H1 (cell line): ENCODE measurements around the gene CRHR1. TPM values are rescaled to one million over a fixed set of nuclear protein-coding genes. Genes with fewer than 3 reads are reported as not detected.

Experiments used
- CTCF ChIA-PET: fragments of 300-600 bp; sonication (Branson Sonifier 250); formaldehyde crosslinking; loops from one replicate; lab custom pipeline; 2021; ENCODE audit not compliant: partially characterized antibody; lab: Charles Lee
- POLR2A ChIA-PET: fragments of 300-600 bp; sonication (Branson Sonifier 250); formaldehyde crosslinking; loops from one replicate; lab custom pipeline; 2021; ENCODE audit warnings: inconsistent platforms; ENCODE audit not compliant: partially characterized antibody; lab: Charles Lee
- DNase-seq, 2 experiments: peaks; one replicate each; pipeline versions ENCODE4 v3.0.0 to v3.0.0-alpha.2; 2010 to 2022; ENCODE audit warnings: low spot score in 2 of 2, low read depth in 1 of 2, mixed read lengths in 1 of 2
- FAIRE-seq: peaks from 2 replicates; lab custom pipeline; 2011; peaks lifted over from hg19 to GRCh38; lab: Jason Lieb, UNC
- H2AFZ ChIP-seq: 2 replicates; pipeline ENCODE4 v1.8.1; 2012; ENCODE audit warnings: low read length, inconsistent platforms
- H2AK5ac ChIP-seq: 2 replicates; pipeline ENCODE4 v1.6.1; 2013; ENCODE audit warnings: low read depth, low read length
- H2BK120ac ChIP-seq: replicated peaks from 2 replicates; pipeline ENCODE3; 2013; ENCODE audit warnings: low read depth, low read length, inconsistent platforms
- H2BK12ac ChIP-seq: 2 replicates; pipeline ENCODE4 v1.6.1; 2013; ENCODE audit warnings: low read depth, low read length
- H2BK15ac ChIP-seq: 2 replicates; pipeline ENCODE4 v1.6.1; 2013; ENCODE audit warnings: low read length
- H2BK20ac ChIP-seq: 2 replicates; pipeline ENCODE4 v1.6.1; 2013; ENCODE audit warnings: low read length
- H2BK5ac ChIP-seq: 2 replicates; pipeline ENCODE4 v1.6.1; 2013; ENCODE audit warnings: low read depth, low read length
- H3K14ac ChIP-seq: 2 replicates; pipeline ENCODE4 v1.6.1; 2013; ENCODE audit warnings: inconsistent platforms; ENCODE audit not compliant: insufficient read length
- H3K18ac ChIP-seq: 2 replicates; pipeline ENCODE4 v1.6.1; 2013; ENCODE audit warnings: low read length; ENCODE audit errors: extremely low read depth
- H3K23ac ChIP-seq: 2 replicates; pipeline ENCODE4 v1.6.1; 2013; ENCODE audit warnings: inconsistent platforms; ENCODE audit not compliant: insufficient read length
- H3K23me2 ChIP-seq: 2 replicates; pipeline ENCODE4 v1.6.1; 2013; ENCODE audit warnings: low read depth, low read length
- H3K27ac ChIP-seq: 2 replicates; pipeline ENCODE4 v1.6.1; 2011; ENCODE audit warnings: low read depth, low read length, inconsistent platforms
- H3K27me3 ChIP-seq, 4 experiments: replicated peaks in 1 of 4; 1 replicate in 1 of 4; 2 replicates in 3 of 4; pipeline versions ENCODE4 v1.6.1 to v1.8.1; 2011 to 2013; ENCODE audit warnings: low read length in 3 of 4, mild to moderate bottlenecking in 3 of 4, inconsistent platforms in 2 of 4, mixed read lengths in 2 of 4, moderate library complexity in 1 of 4; ENCODE audit not compliant: control insufficient read depth in 3 of 4, insufficient read depth in 3 of 4; ENCODE audit errors: extremely low read depth in 1 of 4
- H3K36me3 ChIP-seq, 4 experiments: 2 replicates each; pipeline versions ENCODE4 v1.6.1 to v1.8.1; 2011 to 2013; ENCODE audit warnings: mild to moderate bottlenecking in 4 of 4, low read length in 3 of 4, moderate library complexity in 2 of 4, control low read depth in 1 of 4, inconsistent platforms in 1 of 4; ENCODE audit not compliant: insufficient read depth in 4 of 4, control insufficient read depth in 2 of 4
- H3K4ac ChIP-seq: replicated peaks from 2 replicates; pipeline ENCODE3; 2013; ENCODE audit warnings: low read length, low read depth, mixed read lengths, inconsistent platforms; ENCODE audit not compliant: insufficient read length
- H3K4me1 ChIP-seq, 4 experiments: replicated peaks in 1 of 4; 1 replicate in 1 of 4; 2 replicates in 3 of 4; pipeline versions ENCODE4 v1.6.1 to v1.8.1; 2011 to 2013; ENCODE audit warnings: low read length in 3 of 4, inconsistent platforms in 2 of 4, mixed read lengths in 1 of 4; ENCODE audit not compliant: insufficient read depth in 4 of 4, control insufficient read depth in 3 of 4
- H3K4me2 ChIP-seq, 2 experiments: 2 replicates each; pipeline versions ENCODE4 v1.6.1 to v1.8.1; 2011 to 2013; ENCODE audit warnings: low read depth in 2 of 2, low read length in 2 of 2, control low read depth in 1 of 2, inconsistent platforms in 1 of 2, mild to moderate bottlenecking in 1 of 2; ENCODE audit not compliant: insufficient read depth in 1 of 2
- H3K4me3 ChIP-seq, 4 experiments: fragments of 200-600, 300-600 bp in 1 of 4; sonication (generic), shearing (Covaris generic), sonication (Bioruptor Twin) in 1 of 4; 2 replicates each; pipeline versions ENCODE4 v1.5.1 to v1.8.1; 2011 to 2016; ENCODE audit warnings: low read length in 4 of 4, low read depth in 3 of 4, control low read depth in 2 of 4, inconsistent platforms in 2 of 4, mild to moderate bottlenecking in 2 of 4, mixed read lengths in 1 of 4, moderate library complexity in 1 of 4; ENCODE audit not compliant: insufficient read depth in 2 of 4; ENCODE audit errors: extremely low read depth in 1 of 4
- H3K56ac ChIP-seq: replicated peaks from 2 replicates; pipeline ENCODE3; 2013; ENCODE audit warnings: low read depth, mild to moderate bottlenecking, mixed read lengths, low read length, inconsistent platforms; ENCODE audit not compliant: insufficient read length
- H3K79me1 ChIP-seq: 2 replicates; pipeline ENCODE4 v1.6.1; 2013; ENCODE audit warnings: low read depth, low read length, control low read depth
- H3K79me2 ChIP-seq, 2 experiments: 2 replicates each; pipeline versions ENCODE4 v1.6.1 to v1.8.1; 2012 to 2013; ENCODE audit warnings: low read length in 2 of 2, mild to moderate bottlenecking in 2 of 2, inconsistent platforms in 1 of 2; ENCODE audit not compliant: insufficient read depth in 2 of 2, control insufficient read depth in 1 of 2
- H3K9ac ChIP-seq, 4 experiments: replicated peaks in 1 of 4; 1 replicate in 1 of 4; 2 replicates in 3 of 4; pipeline versions ENCODE4 v1.6.1 to v1.8.1; 2011 to 2013; ENCODE audit warnings: low read depth in 3 of 4, low read length in 3 of 4, control low read depth in 2 of 4, mild to moderate bottlenecking in 2 of 4, moderate library complexity in 2 of 4, inconsistent platforms in 1 of 4; ENCODE audit errors: extremely low read depth in 1 of 4
- H3K9me3 ChIP-seq, 2 experiments: 2 replicates each; pipeline versions ENCODE4 v1.6.1 to v1.8.1; 2012 to 2013; ENCODE audit warnings: mild to moderate bottlenecking in 2 of 2, moderate library complexity in 2 of 2, control low read depth in 1 of 2, inconsistent platforms in 1 of 2, low read depth in 1 of 2, low read length in 1 of 2, mixed read lengths in 1 of 2; ENCODE audit not compliant: insufficient read depth in 2 of 2
- H4K20me1 ChIP-seq, 2 experiments: replicated peaks in 1 of 2; 2 replicates each; pipeline versions ENCODE3 to v1.8.1; 2011 to 2013; ENCODE audit warnings: inconsistent platforms in 2 of 2, low read length in 2 of 2, mild to moderate bottlenecking in 1 of 2; ENCODE audit not compliant: insufficient read depth in 2 of 2, control insufficient read depth in 1 of 2
- H4K5ac ChIP-seq: 2 replicates; pipeline ENCODE4 v1.6.1; 2013; ENCODE audit warnings: low read length, low read depth, mixed read lengths, inconsistent platforms; ENCODE audit not compliant: insufficient read length
- H4K8ac ChIP-seq: 2 replicates; pipeline ENCODE4 v1.8.0; 2013; ENCODE audit warnings: mild to moderate bottlenecking, moderate library complexity, low read length, inconsistent platforms; ENCODE audit not compliant: insufficient read depth; ENCODE audit errors: extremely low read depth
- H4K91ac ChIP-seq: replicated peaks from 2 replicates; pipeline ENCODE3; 2013; ENCODE audit warnings: low read length, mixed read lengths, inconsistent platforms; ENCODE audit not compliant: insufficient read length
- BCL11A ChIP-seq, 2 experiments: IDR thresholded peaks; one replicate each; pipeline ENCODE4 v1.6.1; 2011; ENCODE audit warnings: low read depth in 2 of 2, low read length in 2 of 2, mild to moderate bottlenecking in 2 of 2
- CHD2 ChIP-seq: IDR thresholded peaks from 2 replicates; pipeline ENCODE4 v1.6.1; 2012; ENCODE audit warnings: low read length, improper control_type of control experiment
- GTF2F1 ChIP-seq: IDR thresholded peaks from 2 replicates; pipeline ENCODE4 v1.6.1; 2012; ENCODE audit warnings: low read depth, low read length, improper control_type of control experiment, borderline replicate concordance
- HDAC6 ChIP-seq: IDR thresholded peaks from one replicate; pipeline ENCODE4 v1.7.1; 2012; ENCODE audit warnings: low read depth, mild to moderate bottlenecking, inconsistent platforms, low read length, moderate library complexity
- JUN ChIP-seq: IDR thresholded peaks from 2 replicates; pipeline ENCODE4 v1.6.1; 2011; ENCODE audit warnings: low read depth, mild to moderate bottlenecking, improper control_type of control experiment, low read length
- POLR2A ChIP-seq, 2 experiments: IDR thresholded peaks; 1 replicate in 1 of 2; 2 replicates in 1 of 2; pipeline ENCODE4 v1.6.1; 2011; ENCODE audit warnings: low read depth in 2 of 2, low read length in 2 of 2, mild to moderate bottlenecking in 2 of 2; ENCODE audit errors: control extremely low read depth in 1 of 2
- RBBP5 ChIP-seq: IDR thresholded peaks from 2 replicates; pipeline ENCODE4 v1.7.1; 2012; ENCODE audit warnings: low read depth, mild to moderate bottlenecking, inconsistent platforms, low read length, moderate library complexity, borderline replicate concordance
- RFX5 ChIP-seq: IDR thresholded peaks from 2 replicates; pipeline ENCODE4 v1.6.1; 2011; ENCODE audit warnings: low read depth, low read length, improper control_type of control experiment, borderline replicate concordance
- RNF2 ChIP-seq: fragments of 200-900, 300-1000 bp; sonication (generic); IDR thresholded peaks from 2 replicates; pipeline ENCODE4 v1.7.1; 2016; ENCODE audit warnings: borderline replicate concordance, low read depth, mild to moderate bottlenecking, antibody characterized with exemption, low read length; ENCODE audit not compliant: poor library complexity, severe bottlenecking; ENCODE audit errors: missing control alignments
- RXRA ChIP-seq: IDR thresholded peaks from 2 replicates; pipeline ENCODE4 v1.6.1; 2011; ENCODE audit warnings: low read depth, mild to moderate bottlenecking, low read length, moderate library complexity; ENCODE audit not compliant: insufficient read depth
- SAP30 ChIP-seq: fragments of 300-600 bp; sonication (generic); IDR thresholded peaks from 2 replicates; pipeline ENCODE4 v1.7.1; 2012; ENCODE audit warnings: low read length, moderate library complexity, mild to moderate bottlenecking, inconsistent platforms; ENCODE audit not compliant: insufficient read depth, insufficient replicate concordance
- TAF1 ChIP-seq: IDR thresholded peaks from 2 replicates; pipeline ENCODE4 v1.6.1; 2011; ENCODE audit warnings: mild to moderate bottlenecking, low read depth, low read length
- USF2 ChIP-seq: IDR thresholded peaks from 2 replicates; pipeline ENCODE4 v1.6.1; 2011; ENCODE audit warnings: low read length, improper control_type of control experiment
- WGBS, 2 experiments: shearing (Covaris generic) in 1 of 2; methylation state at CpG; one replicate each; pipeline versions ENCODE4 v1.1.6 to v1.1.7; 2013 to 2015; ENCODE audit warnings: low lambda C conversion rate in 2 of 2, mixed read lengths in 2 of 2, inconsistent platforms in 1 of 2, low coverage in 1 of 2, missing lambda C conversion rate in 1 of 2; ENCODE audit not compliant: insufficient replicate concordance in 2 of 2, insufficient coverage in 1 of 2, insufficient read length in 1 of 2; ENCODE audit errors: extremely low coverage in 1 of 2, missing lambda C conversion rate in 1 of 2; 5-methylcytosine and 5-hydroxymethylcytosine counted together
- polyA plus RNA-seq, 7 experiments: library from polyadenylated mRNA; depleted of rRNA in 3 of 7; stranded (reverse) in 5 of 7; unstranded in 2 of 7; fragments of >200 nt in 5 of 7; fragments of 200-250 nt in 2 of 7; gene quantifications; 1 replicate in 5 of 7; 2 replicates in 1 of 7; 4 replicates in 1 of 7; pipeline versions ENCODE4 v1.2.1 to v1.2.3, GENCODE V29; 2011 to 2013; ENCODE audit warnings: missing spikeins in 2 of 7, mixed read lengths in 2 of 7
- total RNA-seq: library from RNA; stranded (reverse); fragmentation: NEBNext Ultra II Directional; extraction: Animal tissue kit (Norgen Biotek cat#: 25700); gene quantifications from 2 replicates; pipeline ENCODE4 v1.2.1, GENCODE V29; 2021

CRHR1 gene
- total and polyA plus RNA-seq, 2 of the 8 experiments (the other 6 are each of a cell fraction or from before 2014, with no cell fraction given): 0.56 to 1.7 TPM

GRCh38 chr17:45850011-45850410 lies 65.9 kb downstream of the CRHR1 start:
- H3K9ac ChIP-seq: no peak overlapping the region
- H2AFZ ChIP-seq: no peak overlapping the region
- 89% methylated on average over 3 of the region's 4 CpGs; no CpG with 5 or more reads in 1 of the 2 experiments for WGBS, 2 experiments
- no peak for FAIRE-seq
- no peak overlapping the region for H3K4me2 ChIP-seq
- H4K91ac ChIP-seq: no peak overlapping the region
- no peak overlapping the region for H4K8ac ChIP-seq
- H2AK5ac ChIP-seq: no peak overlapping the region
- H2BK120ac ChIP-seq: no peak overlapping the region
- H3K56ac ChIP-seq: no peak overlapping the region
- H2BK15ac ChIP-seq: no peak overlapping the region
- no peaks in the 10 kb centered on the region for H3K36me3 ChIP-seq
- H2BK12ac ChIP-seq: no peak overlapping the region
- H3K4me1 ChIP-seq: 0 out of 7 replicates have a peak, but pooled peaks cover 0 to 3% (median 0%) of the 10 kb centered on the region in 4 experiments
- no peak overlapping the region for H3K27ac ChIP-seq
- peaks cover 0 to 4% (median 0%) of the 10 kb centered on the region in 4 experiments; a peak in 2 of 7 replicates for H3K27me3 ChIP-seq
- no peaks in the 10 kb centered on the region for H3K79me1 ChIP-seq
- H2BK5ac ChIP-seq: no peak overlapping the region
- POLR2A ChIA-PET: no interaction called here
- H4K5ac ChIP-seq: no peak overlapping the region
- H3K79me2 ChIP-seq: no peaks in the 10 kb centered on the region
- no peak for TF ChIP-seq GTF2F1
- TF ChIP-seq SAP30: no peak
- no peak for TF ChIP-seq POLR2A (IDR thresholded peaks at IDR 0.05; ENCODE audit: control extremely low read depth in 1 of 2, low read depth in 2 of 2, low read length in 2 of 2)
- TF ChIP-seq USF2: no peak
- no peak for TF ChIP-seq RXRA
- TF ChIP-seq JUN: no peak
- no peak for TF ChIP-seq TAF1
- no peak for TF ChIP-seq HDAC6
- no peak for TF ChIP-seq RBBP5
- no peak for TF ChIP-seq BCL11A (IDR thresholded peaks at IDR 0.05; ENCODE audit: low read depth in 2 of 2, low read length in 2 of 2)
- TF ChIP-seq CHD2: no peak
- no peak for TF ChIP-seq RNF2
- no peak for TF ChIP-seq RFX5
- TF ChIP-seq, all 59 proteins: peak for 0
- Histone ChIP-seq H3K4me3 (no peak overlapping the region), H3K23ac (no peak overlapping the region), H2BK20ac (no peak overlapping the region), H3K14ac (no peak overlapping the region), H3K9me3 (no peaks in the 10 kb centered on the region), H4K20me1 (peaks cover 0 to 2% of the 10 kb centered on the region in 2 experiments), H3K18ac (no peak overlapping the region), H3K23me2 (no peaks in the 10 kb centered on the region), H3K4ac (no peak overlapping the region)
- DNase-seq: no peak
- CTCF ChIA-PET: interaction anchor here (0.7 to 8.1 kb wide), 17 partner anchors 8 to 210 kb away, joined by 3 to 137 read pairs (median 5); partner anchors contain the start of gene CRHR1
